H1 (cell line): ENCODE data around the gene ARHGEF1. TPM values are rescaled to one million over a fixed set of nuclear protein-coding genes. Genes with fewer than 3 reads are reported as not detected.
"Not testable (repeated sequence)": the region's sequence is repeated elsewhere in the genome, so short reads cannot be mapped to it uniquely, and the experiment has no call there.

ENCODE experiments used
- CTCF ChIA-PET: fragments of 300-600 bp; sonication (Branson Sonifier 250); formaldehyde crosslinking; loops from one replicate; lab custom pipeline; 2021; ENCODE audit not compliant: partially characterized antibody; lab: Charles Lee
- POLR2A ChIA-PET: fragments of 300-600 bp; sonication (Branson Sonifier 250); formaldehyde crosslinking; loops from one replicate; lab custom pipeline; 2021; ENCODE audit warnings: inconsistent platforms; ENCODE audit not compliant: partially characterized antibody; lab: Charles Lee
- DNase-seq, 2 experiments: peaks; one replicate each; pipeline versions ENCODE4 v3.0.0 to v3.0.0-alpha.2; 2010 to 2022; ENCODE audit warnings: low spot score in 2 of 2, low read depth in 1 of 2, mixed read lengths in 1 of 2
- FAIRE-seq: peaks from 2 replicates; lab custom pipeline; 2011; peaks lifted over from hg19 to GRCh38; lab: Jason Lieb, UNC
- H2AFZ ChIP-seq: 2 replicates; pipeline ENCODE4 v1.8.1; 2012; ENCODE audit warnings: low read length, inconsistent platforms
- H2AK5ac ChIP-seq: 2 replicates; pipeline ENCODE4 v1.6.1; 2013; ENCODE audit warnings: low read depth, low read length
- H2BK120ac ChIP-seq: replicated peaks from 2 replicates; pipeline ENCODE3; 2013; ENCODE audit warnings: low read depth, low read length, inconsistent platforms
- H2BK12ac ChIP-seq: 2 replicates; pipeline ENCODE4 v1.6.1; 2013; ENCODE audit warnings: low read depth, low read length
- H2BK15ac ChIP-seq: 2 replicates; pipeline ENCODE4 v1.6.1; 2013; ENCODE audit warnings: low read length
- H2BK20ac ChIP-seq: 2 replicates; pipeline ENCODE4 v1.6.1; 2013; ENCODE audit warnings: low read length
- H2BK5ac ChIP-seq: 2 replicates; pipeline ENCODE4 v1.6.1; 2013; ENCODE audit warnings: low read depth, low read length
- H3K14ac ChIP-seq: 2 replicates; pipeline ENCODE4 v1.6.1; 2013; ENCODE audit warnings: inconsistent platforms; ENCODE audit not compliant: insufficient read length
- H3K18ac ChIP-seq: 2 replicates; pipeline ENCODE4 v1.6.1; 2013; ENCODE audit warnings: low read length; ENCODE audit errors: extremely low read depth
- H3K23ac ChIP-seq: 2 replicates; pipeline ENCODE4 v1.6.1; 2013; ENCODE audit warnings: inconsistent platforms; ENCODE audit not compliant: insufficient read length
- H3K23me2 ChIP-seq: 2 replicates; pipeline ENCODE4 v1.6.1; 2013; ENCODE audit warnings: low read depth, low read length
- H3K27ac ChIP-seq: 2 replicates; pipeline ENCODE4 v1.6.1; 2011; ENCODE audit warnings: low read depth, low read length, inconsistent platforms
- H3K27me3 ChIP-seq, 4 experiments: replicated peaks in 1 of 4; 1 replicate in 1 of 4; 2 replicates in 3 of 4; pipeline versions ENCODE4 v1.6.1 to v1.8.1; 2011 to 2013; ENCODE audit warnings: low read length in 3 of 4, mild to moderate bottlenecking in 3 of 4, inconsistent platforms in 2 of 4, mixed read lengths in 2 of 4, moderate library complexity in 1 of 4; ENCODE audit not compliant: control insufficient read depth in 3 of 4, insufficient read depth in 3 of 4; ENCODE audit errors: extremely low read depth in 1 of 4
- H3K36me3 ChIP-seq, 4 experiments: 2 replicates each; pipeline versions ENCODE4 v1.6.1 to v1.8.1; 2011 to 2013; ENCODE audit warnings: mild to moderate bottlenecking in 4 of 4, low read length in 3 of 4, moderate library complexity in 2 of 4, control low read depth in 1 of 4, inconsistent platforms in 1 of 4; ENCODE audit not compliant: insufficient read depth in 4 of 4, control insufficient read depth in 2 of 4
- H3K4ac ChIP-seq: replicated peaks from 2 replicates; pipeline ENCODE3; 2013; ENCODE audit warnings: low read length, low read depth, mixed read lengths, inconsistent platforms; ENCODE audit not compliant: insufficient read length
- H3K4me1 ChIP-seq, 4 experiments: replicated peaks in 1 of 4; 1 replicate in 1 of 4; 2 replicates in 3 of 4; pipeline versions ENCODE4 v1.6.1 to v1.8.1; 2011 to 2013; ENCODE audit warnings: low read length in 3 of 4, inconsistent platforms in 2 of 4, mixed read lengths in 1 of 4; ENCODE audit not compliant: insufficient read depth in 4 of 4, control insufficient read depth in 3 of 4
- H3K4me2 ChIP-seq, 2 experiments: 2 replicates each; pipeline versions ENCODE4 v1.6.1 to v1.8.1; 2011 to 2013; ENCODE audit warnings: low read depth in 2 of 2, low read length in 2 of 2, control low read depth in 1 of 2, inconsistent platforms in 1 of 2, mild to moderate bottlenecking in 1 of 2; ENCODE audit not compliant: insufficient read depth in 1 of 2
- H3K4me3 ChIP-seq, 4 experiments: fragments of 200-600, 300-600 bp in 1 of 4; sonication (generic), shearing (Covaris generic), sonication (Bioruptor Twin) in 1 of 4; 2 replicates each; pipeline versions ENCODE4 v1.5.1 to v1.8.1; 2011 to 2016; ENCODE audit warnings: low read length in 4 of 4, low read depth in 3 of 4, control low read depth in 2 of 4, inconsistent platforms in 2 of 4, mild to moderate bottlenecking in 2 of 4, mixed read lengths in 1 of 4, moderate library complexity in 1 of 4; ENCODE audit not compliant: insufficient read depth in 2 of 4; ENCODE audit errors: extremely low read depth in 1 of 4
- H3K56ac ChIP-seq: replicated peaks from 2 replicates; pipeline ENCODE3; 2013; ENCODE audit warnings: low read depth, mild to moderate bottlenecking, mixed read lengths, low read length, inconsistent platforms; ENCODE audit not compliant: insufficient read length
- H3K79me1 ChIP-seq: 2 replicates; pipeline ENCODE4 v1.6.1; 2013; ENCODE audit warnings: low read depth, low read length, control low read depth
- H3K79me2 ChIP-seq, 2 experiments: 2 replicates each; pipeline versions ENCODE4 v1.6.1 to v1.8.1; 2012 to 2013; ENCODE audit warnings: low read length in 2 of 2, mild to moderate bottlenecking in 2 of 2, inconsistent platforms in 1 of 2; ENCODE audit not compliant: insufficient read depth in 2 of 2, control insufficient read depth in 1 of 2
- H3K9ac ChIP-seq, 4 experiments: replicated peaks in 1 of 4; 1 replicate in 1 of 4; 2 replicates in 3 of 4; pipeline versions ENCODE4 v1.6.1 to v1.8.1; 2011 to 2013; ENCODE audit warnings: low read depth in 3 of 4, low read length in 3 of 4, control low read depth in 2 of 4, mild to moderate bottlenecking in 2 of 4, moderate library complexity in 2 of 4, inconsistent platforms in 1 of 4; ENCODE audit errors: extremely low read depth in 1 of 4
- H3K9me3 ChIP-seq, 2 experiments: 2 replicates each; pipeline versions ENCODE4 v1.6.1 to v1.8.1; 2012 to 2013; ENCODE audit warnings: mild to moderate bottlenecking in 2 of 2, moderate library complexity in 2 of 2, control low read depth in 1 of 2, inconsistent platforms in 1 of 2, low read depth in 1 of 2, low read length in 1 of 2, mixed read lengths in 1 of 2; ENCODE audit not compliant: insufficient read depth in 2 of 2
- H4K20me1 ChIP-seq, 2 experiments: replicated peaks in 1 of 2; 2 replicates each; pipeline versions ENCODE3 to v1.8.1; 2011 to 2013; ENCODE audit warnings: inconsistent platforms in 2 of 2, low read length in 2 of 2, mild to moderate bottlenecking in 1 of 2; ENCODE audit not compliant: insufficient read depth in 2 of 2, control insufficient read depth in 1 of 2
- H4K5ac ChIP-seq: 2 replicates; pipeline ENCODE4 v1.6.1; 2013; ENCODE audit warnings: low read length, low read depth, mixed read lengths, inconsistent platforms; ENCODE audit not compliant: insufficient read length
- H4K8ac ChIP-seq: 2 replicates; pipeline ENCODE4 v1.8.0; 2013; ENCODE audit warnings: mild to moderate bottlenecking, moderate library complexity, low read length, inconsistent platforms; ENCODE audit not compliant: insufficient read depth; ENCODE audit errors: extremely low read depth
- H4K91ac ChIP-seq: replicated peaks from 2 replicates; pipeline ENCODE3; 2013; ENCODE audit warnings: low read length, mixed read lengths, inconsistent platforms; ENCODE audit not compliant: insufficient read length
- RNF2 ChIP-seq: fragments of 200-900, 300-1000 bp; sonication (generic); IDR thresholded peaks from 2 replicates; pipeline ENCODE4 v1.7.1; 2016; ENCODE audit warnings: borderline replicate concordance, low read depth, mild to moderate bottlenecking, antibody characterized with exemption, low read length; ENCODE audit not compliant: poor library complexity, severe bottlenecking; ENCODE audit errors: missing control alignments
- WGBS, 2 experiments: shearing (Covaris generic) in 1 of 2; methylation state at CpG; one replicate each; pipeline versions ENCODE4 v1.1.6 to v1.1.7; 2013 to 2015; ENCODE audit warnings: low lambda C conversion rate in 2 of 2, mixed read lengths in 2 of 2, inconsistent platforms in 1 of 2, low coverage in 1 of 2, missing lambda C conversion rate in 1 of 2; ENCODE audit not compliant: insufficient replicate concordance in 2 of 2, insufficient coverage in 1 of 2, insufficient read length in 1 of 2; ENCODE audit errors: extremely low coverage in 1 of 2, missing lambda C conversion rate in 1 of 2; 5-methylcytosine and 5-hydroxymethylcytosine counted together
- polyA plus RNA-seq, 7 experiments: library from polyadenylated mRNA; depleted of rRNA in 3 of 7; stranded (reverse) in 5 of 7; unstranded in 2 of 7; fragments of >200 nt in 5 of 7; fragments of 200-250 nt in 2 of 7; gene quantifications; 1 replicate in 5 of 7; 2 replicates in 1 of 7; 4 replicates in 1 of 7; pipeline versions ENCODE4 v1.2.1 to v1.2.3, GENCODE V29; 2011 to 2013; ENCODE audit warnings: missing spikeins in 2 of 7, mixed read lengths in 2 of 7
- total RNA-seq: library from RNA; stranded (reverse); fragmentation: NEBNext Ultra II Directional; extraction: Animal tissue kit (Norgen Biotek cat#: 25700); gene quantifications from 2 replicates; pipeline ENCODE4 v1.2.1, GENCODE V29; 2021

Gene ARHGEF1
- total and polyA plus RNA-seq, 2 of the 8 experiments (the other 6 are each of a cell fraction or from before 2014, with no cell fraction given), result 23.0 to 49.0 TPM

DNA sequence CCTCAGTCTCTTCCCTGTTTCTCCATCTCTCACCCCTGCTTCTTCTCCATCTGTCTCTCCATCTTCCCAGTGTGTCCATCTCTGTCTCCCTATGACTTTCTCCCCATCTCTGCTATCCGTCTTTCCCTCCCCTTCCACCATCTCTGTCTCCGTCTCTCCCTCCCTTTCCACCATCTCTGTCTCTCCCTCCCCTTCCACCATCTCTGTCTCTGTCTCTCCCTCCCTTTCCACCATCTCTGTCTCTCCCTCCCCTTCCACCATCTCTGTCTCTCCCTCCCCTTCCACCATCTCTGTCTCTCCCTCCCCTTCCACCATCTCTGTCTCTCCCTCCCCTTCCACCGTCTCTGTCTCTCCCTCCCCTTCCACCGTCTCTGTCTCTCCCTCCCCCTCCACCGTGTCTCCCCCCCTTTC, 31.4 kb downstream of the ARHGEF1 start:
- H3K79me1 ChIP-seq, H2BK5ac ChIP-seq, H3K79me2 ChIP-seq, H2BK15ac ChIP-seq, CTCF ChIA-PET, H2AFZ ChIP-seq, H2BK120ac ChIP-seq, H3K9me3 ChIP-seq, H2BK12ac ChIP-seq, H4K5ac ChIP-seq, H3K56ac ChIP-seq: not testable (repeated sequence)
- peaks cover 20% of the 10 kb centered on the region for H3K23me2 ChIP-seq
- TF ChIP-seq RNF2, result peak; percentile 43
- TF ChIP-seq, all 59 proteins: peak for 1; not testable (repeated sequence) for 58
- H3K27ac ChIP-seq, H3K36me3 ChIP-seq, H3K9ac ChIP-seq, H4K91ac ChIP-seq, H3K14ac ChIP-seq, POLR2A ChIA-PET, H3K18ac ChIP-seq, H3K4ac ChIP-seq, FAIRE-seq, DNase-seq, H3K23ac ChIP-seq, H3K4me3 ChIP-seq, H4K8ac ChIP-seq: not testable (repeated sequence)
- Histone ChIP-seq H3K4me1 (peaks cover 0 to 23% (median 5%) of the 10 kb centered on the region in 4 experiments; a peak in 5 of 7 replicates), H2BK20ac (peak overlapping the region; percentile 9; the same call in 1 of the 2 replicates), H4K20me1 (peaks cover 9 to 47% of the 10 kb centered on the region in 2 experiments), H2AK5ac (0 out of 2 replicates have a peak overlapping the region, but pooled peaks have one; percentile 53), H3K4me2 (peak overlapping the region in 1 of 2 experiments; percentile 54; a peak in 1 of 4 replicates), H3K27me3 (peaks cover 57 to 97% (median 95%) of the 10 kb centered on the region in 4 experiments)
- WGBS, 2 experiments, result 0% methylated on average over 1 of the region's 5 CpGs; no CpG with 5 or more reads in 1 of the 2 experiments
